Astrocyte of the cerebellum (primary cell): ENCODE results near the gene GNL3.
A peak's percentile ranks its signal among the peaks of the same experiment; 100 is the strongest.

Experiments
- DNase-seq: peaks from one replicate; pipeline ENCODE4 v3.0.0-alpha.2; 2011; ENCODE audit warnings: low read depth
- H3K4me3 ChIP-seq: 2 replicates; pipeline ENCODE4 v1.5.1; 2011; ENCODE audit warnings: mild to moderate bottlenecking, low read depth, low read length, moderate library complexity
- CTCF ChIP-seq: IDR thresholded peaks from 2 replicates; pipeline ENCODE4 v1.5.1; 2012; ENCODE audit warnings: low read length, low read depth, moderate library complexity, mild to moderate bottlenecking; ENCODE audit errors: missing control alignments
- in situ Hi-C: cut with HindIII; loops from 2 replicates; pipeline ENCODE4 v1.10.0; 2017; ENCODE audit warnings: low sequenced_read_pairs

The GNL3 gene

GRCh38 chr3:52678265-52679198 is 7.3 kb upstream of the GNL3 start:
- in situ Hi-C loops: no loop called here
- no peak for DNase-seq
- TF ChIP-seq CTCF: no peak
- H3K4me3 ChIP-seq: no peak overlapping the region

GRCh38 chr3:52679199-52679538 is 6.7 kb upstream of the GNL3 start:
- in situ Hi-C loops: no loop called here
- no peak overlapping the region for H3K4me3 ChIP-seq
- no peak for DNase-seq
- TF ChIP-seq CTCF: no peak

- no peak for DNase-seq
- no peak overlapping the region for H3K4me3 ChIP-seq
- TF ChIP-seq CTCF: no peak
- in situ Hi-C loops: no loop called here
These were observed 6.0 kb upstream of the GNL3 start for GRCh38 chr3:52679811-52680210.

- no peak for DNase-seq
- H3K4me3 ChIP-seq: no peak overlapping the region
- in situ Hi-C loops: no loop called here
- TF ChIP-seq CTCF: no peak
These were observed 4.2 kb upstream of the GNL3 start for GRCh38 chr3:52681596-52681995.

DNA sequence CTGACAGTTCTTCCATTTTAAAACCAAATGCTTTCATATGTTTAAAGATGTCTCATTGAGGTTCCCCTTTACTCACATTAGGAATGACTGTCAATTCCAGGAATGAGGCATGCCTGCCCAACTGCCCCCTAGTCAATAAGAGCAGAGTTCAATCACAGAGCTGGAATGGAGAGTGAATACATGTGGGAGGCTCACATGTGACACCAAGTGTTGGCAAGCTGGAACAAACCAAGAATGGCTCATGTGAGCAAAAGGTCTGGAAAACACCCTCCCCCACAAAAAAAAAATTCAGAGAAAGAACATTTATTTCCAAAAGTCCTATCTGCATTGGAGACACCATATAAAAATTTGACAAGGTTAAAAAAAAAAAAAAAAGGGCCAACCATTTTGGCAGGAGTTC is 3.8 kb upstream of the GNL3 start:
- DNase-seq: peak; percentile 48
- TF ChIP-seq CTCF: peak; percentile 10
- H3K4me3 ChIP-seq: no peak overlapping the region
- in situ Hi-C loops: no loop called here

DNA sequence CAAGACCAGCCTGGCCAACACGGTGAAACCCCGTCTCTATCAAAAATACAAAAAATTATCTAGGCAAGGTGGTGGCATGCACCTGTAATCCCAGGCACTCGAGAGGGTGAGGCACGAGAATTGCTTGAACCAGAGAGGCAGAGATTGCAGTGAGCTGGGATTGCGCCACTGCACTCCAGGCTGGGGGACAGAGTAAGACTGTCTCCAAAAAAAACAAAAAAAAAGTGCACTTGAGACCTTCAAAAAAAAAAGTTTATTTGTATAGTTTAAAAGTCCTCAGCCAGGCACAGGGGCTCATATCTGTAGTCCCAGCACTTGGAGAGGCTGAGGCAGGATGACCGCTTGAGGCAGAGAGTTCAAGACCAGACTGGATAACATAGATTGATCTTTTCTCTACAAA is 2.2 kb upstream of the GNL3 start:
- H3K4me3 ChIP-seq: no peak overlapping the region
- no peak for TF ChIP-seq CTCF
- DNase-seq: no peak
- in situ Hi-C loops: no loop called here
